GM19397 (cell line): Measurements from ENCODE around the gene MAML3.

Experiments
- ATAC-seq: cut with Tn5 transposase; IDR thresholded peaks from one replicate; pipeline ENCODE4 v1.9.1; 2021; ENCODE audit warnings: mild to moderate bottlenecking, moderate library complexity; ENCODE audit not compliant: unreplicated experiment

Gene MAML3

GRCh38 chr4:140080883-140081282, 73.1 kb downstream of the MAML3 start:
- ATAC-seq: no peak

GRCh38 chr4:140078366-140078765, 75.6 kb downstream of the MAML3 start:
- ATAC-seq: no peak

- ATAC-seq: no peak
Observed at GRCh38 chr4:140076307-140076706, 77.7 kb downstream of the MAML3 start.

- ATAC-seq: peak; percentile 93
Observed at GRCh38 chr4:140071806-140072205, 82.2 kb downstream of the MAML3 start.

GRCh38 chr4:140070973-140071372, 83.0 kb downstream of the MAML3 start:
- no peak for ATAC-seq

- ATAC-seq: no peak
Observed at GRCh38 chr4:140070366-140070765, 83.6 kb downstream of the MAML3 start.

GRCh38 chr4:140069066-140069465, 84.9 kb downstream of the MAML3 start:
- no peak for ATAC-seq

GRCh38 chr4:140068271-140068670, 85.7 kb downstream of the MAML3 start:
- ATAC-seq: no peak

- ATAC-seq: no peak
Observed at GRCh38 chr4:140066031-140066930, 87.7 kb downstream of the MAML3 start.

GRCh38 chr4:140065393-140065792, 88.6 kb downstream of the MAML3 start:
- ATAC-seq: no peak

GRCh38 chr4:140061659-140062289, 92.2 kb downstream of the MAML3 start:
- ATAC-seq: no peak

- no peak for ATAC-seq
Observed at GRCh38 chr4:140061194-140061593, 92.8 kb downstream of the MAML3 start.

- ATAC-seq: no peak
Observed at GRCh38 chr4:140059159-140059558, 94.8 kb downstream of the MAML3 start.

GRCh38 chr4:140057701-140058100, 96.3 kb downstream of the MAML3 start:
- no peak for ATAC-seq

- no peak for ATAC-seq
Observed at GRCh38 chr4:140056015-140056414, 98.0 kb downstream of the MAML3 start.

GRCh38 chr4:140054861-140055260, 99.1 kb downstream of the MAML3 start:
- no peak for ATAC-seq

GRCh38 chr4:140053185-140053584, 100.8 kb downstream of the MAML3 start:
- ATAC-seq: no peak

- no peak for ATAC-seq
Observed at GRCh38 chr4:140052050-140052449, 101.9 kb downstream of the MAML3 start.

GRCh38 chr4:140049849-140050637, 103.9 kb downstream of the MAML3 start:
- no peak for ATAC-seq

GRCh38 chr4:140049024-140049848, 104.7 kb downstream of the MAML3 start:
- ATAC-seq: peak; percentile 60
